ENCODE results near the gene CAV1.

Gene CAV1

GRCh38 chr7:116560021-116560970 is 35.5 kb downstream of the CAV1 start:
- DNase-seq: no peak

GRCh38 chr7:116561697-116562483 is 37.1 kb downstream of the CAV1 start:
- DNase-seq: no peak

- no peak for DNase-seq
Measured at GRCh38 chr7:116562529-116563121, 37.8 kb downstream of the CAV1 start.

GRCh38 chr7:116565981-116566380 is 41.1 kb downstream of the CAV1 start:
- no peak for DNase-seq

- DNase-seq: no peak
Measured at GRCh38 chr7:116566666-116567065, 41.8 kb downstream of the CAV1 start.

- no peak for DNase-seq
Measured at GRCh38 chr7:116569737-116570136, 44.9 kb downstream of the CAV1 start.

GRCh38 chr7:116570306-116570705 is 45.5 kb downstream of the CAV1 start:
- no peak for DNase-seq

GRCh38 chr7:116571037-116571436 is 46.2 kb downstream of the CAV1 start:
- no peak for DNase-seq

GRCh38 chr7:116571552-116571951 is 46.7 kb downstream of the CAV1 start:
- no peak for DNase-seq

- DNase-seq: no peak
Measured at GRCh38 chr7:116572036-116572435, 47.2 kb downstream of the CAV1 start.

GRCh38 chr7:116573541-116573940 is 48.7 kb downstream of the CAV1 start:
- peak; percentile 7 for DNase-seq

GRCh38 chr7:116574025-116574822 is 49.4 kb downstream of the CAV1 start:
- DNase-seq: no peak

GRCh38 chr7:116575853-116576252 is 51.0 kb downstream of the CAV1 start:
- no peak for DNase-seq

GRCh38 chr7:116576350-116577319 is 51.8 kb downstream of the CAV1 start:
- DNase-seq: no peak

- DNase-seq: no peak
Measured at GRCh38 chr7:116577320-116577871, 52.6 kb downstream of the CAV1 start.

- DNase-seq: no peak
Measured at GRCh38 chr7:116578526-116578925, 53.7 kb downstream of the CAV1 start.

GRCh38 chr7:116579322-116579721 is 54.5 kb downstream of the CAV1 start:
- no peak for DNase-seq

- DNase-seq: no peak
Measured at GRCh38 chr7:116579835-116580234, 55.0 kb downstream of the CAV1 start.

GRCh38 chr7:116582164-116582732 is 57.4 kb downstream of the CAV1 start:
- DNase-seq: no peak

- DNase-seq: no peak
Measured at GRCh38 chr7:116582806-116583444, 58.1 kb downstream of the CAV1 start.
